Glutamatergic neuron (in vitro differentiated cells): Measurements from ENCODE around the gene HEG1. TPM values are rescaled to one million over a fixed set of nuclear protein-coding genes. Genes with fewer than 3 reads are reported as not detected.

Experiments
- DNase-seq: peaks from one replicate; pipeline ENCODE4 v3.0.0; 2022
- H3K27ac Mint-ChIP-seq: one replicate; pipeline ENCODE4 v1.8.0; 2020; ENCODE audit warnings: mild to moderate bottlenecking, mixed read lengths, inconsistent platforms; ENCODE audit not compliant: unreplicated experiment
- H3K27me3 Mint-ChIP-seq: one replicate; pipeline ENCODE4 v1.8.0; 2020; ENCODE audit warnings: mild to moderate bottlenecking, moderate library complexity, mixed read lengths, inconsistent platforms; ENCODE audit not compliant: unreplicated experiment
- H3K36me3 Mint-ChIP-seq: one replicate; pipeline ENCODE4 v1.8.0; 2020; ENCODE audit warnings: mild to moderate bottlenecking, mixed read lengths, inconsistent platforms; ENCODE audit not compliant: unreplicated experiment
- H3K4me1 Mint-ChIP-seq: one replicate; pipeline ENCODE4 v1.8.0; 2020; ENCODE audit warnings: mild to moderate bottlenecking, low read depth, mixed read lengths, inconsistent platforms; ENCODE audit not compliant: unreplicated experiment
- H3K4me3 Mint-ChIP-seq: one replicate; pipeline ENCODE4 v1.8.0; 2020; ENCODE audit warnings: mild to moderate bottlenecking, mixed read lengths, inconsistent platforms; ENCODE audit not compliant: unreplicated experiment
- H3K9me3 Mint-ChIP-seq: one replicate; pipeline ENCODE4 v1.8.0; 2020; ENCODE audit warnings: mild to moderate bottlenecking, moderate library complexity, mixed read lengths, inconsistent platforms; ENCODE audit not compliant: unreplicated experiment
- total RNA-seq: library from RNA; stranded (reverse); fragmentation: NEBNext Ultra II Directional; extraction: Animal tissue kit (Norgen Biotek cat#: 25700); gene quantifications from one replicate; pipeline ENCODE4 v1.2.1, GENCODE V29; 2021; ENCODE audit not compliant: unreplicated experiment
- TF ChIP-seq, protein P1 (sequence below): fragments of 200-600 bp; sonication (generic); IDR thresholded peaks from one replicate; pipeline ENCODE4 v1.5.0; 2021; ENCODE audit not compliant: partially characterized antibody, unreplicated experiment

The HEG1 gene
- total RNA-seq, 1 donor from 2014 or later = 32.7 TPM

DNA sequence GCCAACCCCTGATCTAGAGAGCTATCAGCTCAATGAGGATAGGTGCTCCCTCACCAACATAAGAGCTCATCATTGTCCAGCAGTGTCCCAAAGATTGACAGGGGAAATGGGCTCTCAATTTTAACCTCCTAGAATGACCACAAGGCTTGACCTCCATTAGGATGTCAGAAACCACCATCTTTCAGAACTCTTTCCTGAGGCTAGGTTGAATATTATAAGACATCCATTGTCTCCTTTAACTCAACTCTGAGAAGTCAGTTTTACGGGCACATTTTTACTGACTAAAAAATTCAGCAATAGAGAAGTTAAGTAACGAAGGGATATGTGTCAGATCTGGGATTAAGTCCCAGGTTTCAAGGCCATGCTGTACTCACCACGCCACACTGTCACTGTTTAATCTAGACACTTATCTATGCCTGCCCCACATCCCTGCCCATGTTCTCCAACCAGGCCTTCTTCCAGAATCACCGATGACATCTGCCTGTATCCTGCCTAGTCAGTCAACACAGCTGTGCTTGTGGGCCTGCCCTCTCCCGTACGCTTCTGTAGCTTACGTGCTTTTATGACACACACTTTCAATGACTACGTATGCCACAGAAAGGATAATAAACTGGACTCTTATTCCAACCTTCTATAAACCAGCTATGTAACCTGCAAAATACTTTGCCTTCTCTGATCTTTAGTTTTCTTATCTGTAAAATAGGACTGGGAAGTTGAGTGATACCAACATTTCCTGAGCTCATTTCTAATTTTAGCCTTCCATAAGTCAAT, 104.1 kb downstream of the HEG1 start:
- Mint-ChIP-seq H3K36me3 (no peaks in the 10 kb centered on the region), H3K27me3 (peaks cover 1% of the 10 kb centered on the region), H3K4me3 (no peak overlapping the region), H3K27ac (no peak overlapping the region), H3K4me1 (no peaks in the 10 kb centered on the region), H3K9me3 (no peaks in the 10 kb centered on the region)
- TF ChIP-seq, protein P1, sequence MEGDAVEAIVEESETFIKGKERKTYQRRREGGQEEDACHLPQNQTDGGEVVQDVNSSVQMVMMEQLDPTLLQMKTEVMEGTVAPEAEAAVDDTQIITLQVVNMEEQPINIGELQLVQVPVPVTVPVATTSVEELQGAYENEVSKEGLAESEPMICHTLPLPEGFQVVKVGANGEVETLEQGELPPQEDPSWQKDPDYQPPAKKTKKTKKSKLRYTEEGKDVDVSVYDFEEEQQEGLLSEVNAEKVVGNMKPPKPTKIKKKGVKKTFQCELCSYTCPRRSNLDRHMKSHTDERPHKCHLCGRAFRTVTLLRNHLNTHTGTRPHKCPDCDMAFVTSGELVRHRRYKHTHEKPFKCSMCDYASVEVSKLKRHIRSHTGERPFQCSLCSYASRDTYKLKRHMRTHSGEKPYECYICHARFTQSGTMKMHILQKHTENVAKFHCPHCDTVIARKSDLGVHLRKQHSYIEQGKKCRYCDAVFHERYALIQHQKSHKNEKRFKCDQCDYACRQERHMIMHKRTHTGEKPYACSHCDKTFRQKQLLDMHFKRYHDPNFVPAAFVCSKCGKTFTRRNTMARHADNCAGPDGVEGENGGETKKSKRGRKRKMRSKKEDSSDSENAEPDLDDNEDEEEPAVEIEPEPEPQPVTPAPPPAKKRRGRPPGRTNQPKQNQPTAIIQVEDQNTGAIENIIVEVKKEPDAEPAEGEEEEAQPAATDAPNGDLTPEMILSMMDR = no peak
- no peak for DNase-seq

DNA sequence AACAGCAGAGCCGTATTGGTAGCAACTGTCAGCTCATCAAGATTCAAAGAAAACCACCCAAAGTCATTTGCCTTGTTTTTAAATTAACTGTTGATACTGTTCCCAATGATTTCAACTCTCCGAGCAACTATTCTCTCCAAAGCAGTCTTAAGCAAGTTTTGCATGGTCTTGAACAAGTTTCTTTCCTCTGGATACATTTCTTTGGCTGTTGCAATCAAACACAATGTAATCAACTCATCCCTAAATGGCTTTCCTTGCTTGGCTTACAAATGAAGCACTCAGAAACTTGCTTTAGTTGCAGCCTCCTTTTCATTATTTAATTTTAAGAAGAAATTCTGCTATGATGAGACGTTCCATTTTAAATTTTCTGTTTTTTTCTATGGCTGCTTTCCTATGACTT, 105.8 kb downstream of the HEG1 start:
- H3K4me1 Mint-ChIP-seq = no peaks in the 10 kb centered on the region
- H3K27me3 Mint-ChIP-seq = peaks cover 1% of the 10 kb centered on the region
- H3K27ac Mint-ChIP-seq = no peak overlapping the region
- TF ChIP-seq, protein P1 = no peak
- DNase-seq = no peak
- H3K9me3 Mint-ChIP-seq = no peaks in the 10 kb centered on the region
- H3K4me3 Mint-ChIP-seq = no peak overlapping the region
- H3K36me3 Mint-ChIP-seq = no peaks in the 10 kb centered on the region

DNA sequence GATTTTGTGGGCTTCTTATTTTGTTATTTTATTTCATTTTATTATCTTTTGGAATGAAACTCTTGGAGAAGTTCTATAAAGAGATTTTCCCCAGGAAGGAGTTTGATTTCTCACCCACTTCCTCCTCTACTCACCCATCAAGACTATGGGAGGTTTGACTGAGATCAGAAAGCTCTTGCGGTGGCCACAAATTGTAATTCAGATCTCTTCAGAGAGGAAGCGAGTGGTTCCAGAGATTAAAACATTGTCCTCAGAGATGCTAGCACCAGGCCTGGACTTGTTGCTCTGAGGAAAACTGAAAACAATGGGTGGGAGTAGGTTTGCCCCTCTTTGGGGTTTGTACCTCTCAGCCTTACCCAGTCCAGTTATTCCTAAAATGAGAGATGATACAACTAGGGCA, 113.2 kb downstream of the HEG1 start:
- Mint-ChIP-seq H3K27ac (no peak overlapping the region), H3K36me3 (no peaks in the 10 kb centered on the region), H3K4me3 (no peak overlapping the region), H3K4me1 (no peaks in the 10 kb centered on the region), H3K9me3 (no peaks in the 10 kb centered on the region), H3K27me3 (no peaks in the 10 kb centered on the region)
- no peak for DNase-seq
- TF ChIP-seq, protein P1 = no peak

DNA sequence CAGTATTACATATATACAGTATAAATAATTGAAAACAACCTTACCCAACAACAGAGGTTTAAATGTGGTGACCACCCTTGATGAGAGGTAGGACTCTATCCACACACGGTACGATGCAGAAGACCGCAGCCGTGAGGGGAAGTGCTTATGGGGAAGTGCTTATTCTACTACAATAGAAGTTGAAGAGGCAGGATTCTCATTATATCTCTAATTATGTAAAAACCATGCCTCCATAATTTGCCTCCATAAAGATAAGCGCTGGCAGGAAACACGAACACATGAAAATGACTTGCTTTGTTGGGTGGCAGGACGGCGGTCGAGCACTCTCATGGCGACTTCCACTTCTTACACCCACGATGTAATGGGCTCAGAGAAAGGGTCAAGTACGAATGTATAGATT, 114.0 kb downstream of the HEG1 start:
- Mint-ChIP-seq H3K27ac (no peak overlapping the region), H3K4me3 (no peak overlapping the region), H3K9me3 (no peaks in the 10 kb centered on the region), H3K36me3 (no peaks in the 10 kb centered on the region), H3K4me1 (no peaks in the 10 kb centered on the region), H3K27me3 (no peaks in the 10 kb centered on the region)
- TF ChIP-seq, protein P1 = no peak
- DNase-seq = no peak

DNA sequence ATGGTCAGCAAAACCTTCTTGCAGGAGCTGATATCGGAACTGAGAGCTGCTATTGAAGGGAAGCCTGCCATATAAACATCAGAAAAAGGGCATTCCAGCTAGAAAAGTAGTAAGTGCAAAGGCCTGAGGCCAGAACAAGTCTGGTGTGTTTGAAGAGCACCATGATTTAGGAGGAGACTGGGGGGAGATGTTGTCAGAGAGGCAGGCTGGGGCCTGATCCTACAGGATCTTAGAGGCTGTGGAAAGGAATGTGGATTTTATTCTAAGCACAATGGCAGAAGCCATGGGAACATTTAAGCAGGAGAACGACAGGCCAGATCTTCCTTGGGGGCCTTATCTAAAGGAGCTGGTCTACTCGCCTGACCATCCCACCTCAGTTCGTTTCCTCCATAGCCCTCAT, 116.1 kb downstream of the HEG1 start:
- no peak overlapping the region for H3K4me3 Mint-ChIP-seq
- H3K4me1 Mint-ChIP-seq = no peaks in the 10 kb centered on the region
- TF ChIP-seq, protein P1 = no peak
- no peaks in the 10 kb centered on the region for H3K9me3 Mint-ChIP-seq
- no peak overlapping the region for H3K27ac Mint-ChIP-seq
- no peaks in the 10 kb centered on the region for H3K27me3 Mint-ChIP-seq
- no peaks in the 10 kb centered on the region for H3K36me3 Mint-ChIP-seq
- no peak for DNase-seq
